ENCODE results near the gene ETV3L. TPM values are rescaled to one million over a fixed set of nuclear protein-coding genes. Genes with fewer than 3 reads are reported as not detected.

The ETV3L gene
- total RNA-seq, 1 donor from 2014 or later, result not detected

DNA sequence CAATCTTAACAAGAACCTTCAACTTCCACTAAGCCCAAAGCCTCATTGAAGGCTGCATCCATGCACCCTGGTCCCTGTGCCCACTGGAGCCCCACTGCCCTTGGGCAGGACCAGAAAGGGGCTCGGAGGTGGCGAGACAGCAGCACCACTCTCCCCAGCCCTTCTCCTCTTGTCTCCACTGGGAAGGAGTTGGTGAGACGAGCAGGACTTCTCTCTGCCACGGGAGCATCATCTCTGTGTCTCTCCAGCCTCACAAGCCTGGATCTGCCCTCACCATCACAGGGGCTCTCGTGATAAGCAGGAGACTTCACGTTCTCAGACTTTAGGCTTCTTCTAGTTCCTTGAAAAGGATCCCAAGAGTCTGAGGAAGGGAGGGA, 7.2 kb upstream of the ETV3L start:
- H2AFZ ChIP-seq (replicated peaks), result no peak overlapping the region
- H3K27ac ChIP-seq, result no peak overlapping the region
- no peak for DNase-seq (ENCODE audit: low spot score)

DNA sequence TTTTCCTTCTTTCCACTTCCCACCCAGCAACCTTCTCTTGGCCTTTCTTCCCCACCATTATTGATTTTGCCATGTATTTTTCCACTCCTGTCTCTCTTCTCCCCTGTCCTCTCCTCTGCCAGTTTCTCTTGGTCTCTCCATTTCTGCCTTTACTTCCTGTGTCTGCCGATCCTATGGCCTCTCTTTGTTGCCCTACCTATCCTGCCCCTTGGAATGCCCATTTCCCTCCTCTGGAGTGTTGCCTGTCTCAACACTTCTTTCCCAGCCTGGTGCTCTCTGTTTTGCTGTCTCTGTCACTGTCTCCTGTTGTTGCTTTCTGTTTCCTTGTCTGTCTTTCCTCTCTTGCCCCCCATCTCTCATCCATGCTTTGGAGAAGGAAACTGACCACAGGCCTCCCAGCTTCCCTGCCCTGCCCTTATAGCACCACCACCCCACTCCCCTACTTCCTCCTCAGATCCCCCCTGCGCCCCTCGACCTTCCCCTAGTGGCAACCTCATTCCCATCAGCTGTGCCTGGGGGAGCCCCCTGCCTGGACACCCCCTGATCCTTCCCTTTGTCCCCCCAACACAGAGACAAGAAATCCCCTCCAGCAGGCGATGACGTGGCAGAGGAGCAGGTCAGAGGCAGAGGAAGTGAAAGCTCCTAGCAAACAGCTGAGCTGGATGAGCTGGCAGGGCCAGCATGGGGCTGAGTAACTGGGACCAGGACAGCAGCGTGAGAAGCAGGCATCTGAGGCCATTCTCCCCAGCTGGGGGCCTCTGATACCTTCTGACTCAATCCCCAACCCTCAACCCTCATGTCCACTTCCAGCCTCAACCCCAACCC, 6.6 kb upstream of the ETV3L start:
- no peaks in the 10 kb centered on the region for H3K36me3 Mint-ChIP-seq
- H2AFZ ChIP-seq (replicated peaks), result no peak overlapping the region
- TF ChIP-seq EZH2phosphoT487 (IDR thresholded peaks at IDR 0.05) (no peak), EZH2 (IDR thresholded peaks at IDR 0.05) (no peak), CTCF (IDR thresholded peaks at IDR 0.05) (no peak)
- peak overlapping the region; percentile 50 for H3K27ac Mint-ChIP-seq
- no peak overlapping the region for H3K4me2 ChIP-seq
- no peak for DNase-seq (ENCODE audit: low spot score)
- H3K4me3 Mint-ChIP-seq, result no peak overlapping the region
- H3K4me3 ChIP-seq, result no peak overlapping the region
- peaks cover 72% of the 10 kb centered on the region for H3K27me3 ChIP-seq
- no peaks in the 10 kb centered on the region for H3F3A ChIP-seq (ENCODE audit: low read depth)
- peaks cover 31% of the 10 kb centered on the region for H3K27me3 Mint-ChIP-seq (ENCODE audit: insufficient read depth, low read depth)
- peaks cover 10% of the 10 kb centered on the region for H3K4me1 ChIP-seq
- no peak overlapping the region for H3K9ac ChIP-seq
- no peaks in the 10 kb centered on the region for H3K36me3 ChIP-seq
- no peaks in the 10 kb centered on the region for H4K20me1 ChIP-seq (ENCODE audit: low read depth)
- H3K9me3 Mint-ChIP-seq, result peaks cover 4% of the 10 kb centered on the region
- peaks cover 29% of the 10 kb centered on the region for H3K4me1 Mint-ChIP-seq
- no peaks in the 10 kb centered on the region for H3K79me2 ChIP-seq (ENCODE audit: low read depth)
- no peak overlapping the region for H3K27ac ChIP-seq
- H3K9me3 ChIP-seq (ENCODE audit: low read depth), result no peaks in the 10 kb centered on the region

More for the DNA sequence above, 7.2 kb upstream of the ETV3L start:
- Histone ChIP-seq H3K79me2 (ENCODE audit: low read depth) (no peaks in the 10 kb centered on the region), H3K9ac (no peak overlapping the region), H3K4me1 (peaks cover 16% of the 10 kb centered on the region), H4K20me1 (ENCODE audit: low read depth) (no peaks in the 10 kb centered on the region), H3K9me3 (ENCODE audit: low read depth) (no peaks in the 10 kb centered on the region), H3K36me3 (no peaks in the 10 kb centered on the region), H3K27me3 (peaks cover 77% of the 10 kb centered on the region), H3K4me3 (no peak overlapping the region), H3F3A (ENCODE audit: low read depth) (no peaks in the 10 kb centered on the region), H3K4me2 (no peak overlapping the region)
- Mint-ChIP-seq H3K9me3 (peaks cover 4% of the 10 kb centered on the region), H3K36me3 (no peaks in the 10 kb centered on the region), H3K4me1 (peaks cover 35% of the 10 kb centered on the region), H3K27ac (peak overlapping the region; percentile 50), H3K27me3 (ENCODE audit: insufficient read depth, low read depth) (peaks cover 31% of the 10 kb centered on the region), H3K4me3 (no peak overlapping the region)
- TF ChIP-seq EZH2phosphoT487 (IDR thresholded peaks at IDR 0.05) (no peak), CTCF (IDR thresholded peaks at IDR 0.05) (no peak), EZH2 (IDR thresholded peaks at IDR 0.05) (no peak)

- Mint-ChIP-seq H3K27me3 (ENCODE audit: insufficient read depth, low read depth) (peaks cover 26% of the 10 kb centered on the region), H3K36me3 (no peaks in the 10 kb centered on the region), H3K4me1 (peaks cover 25% of the 10 kb centered on the region), H3K9me3 (peaks cover 4% of the 10 kb centered on the region), H3K27ac (peak overlapping the region; percentile 23), H3K4me3 (peak overlapping the region; percentile 19)
- Histone ChIP-seq H3K36me3 (no peaks in the 10 kb centered on the region), H3K79me2 (ENCODE audit: low read depth) (no peaks in the 10 kb centered on the region), H3F3A (ENCODE audit: low read depth) (peaks cover 7% of the 10 kb centered on the region), H3K27me3 (peaks cover 76% of the 10 kb centered on the region), H4K20me1 (ENCODE audit: low read depth) (peaks cover 2% of the 10 kb centered on the region), H3K4me2 (no peak overlapping the region), H3K9me3 (ENCODE audit: low read depth) (no peaks in the 10 kb centered on the region), H3K4me1 (peaks cover 10% of the 10 kb centered on the region), H2AFZ (replicated peaks) (no peak overlapping the region), H3K4me3 (no peak overlapping the region), H3K27ac (no peak overlapping the region), H3K9ac (no peak overlapping the region)
- TF ChIP-seq EZH2phosphoT487 (IDR thresholded peaks at IDR 0.05) (no peak), CTCF (IDR thresholded peaks at IDR 0.05) (no peak), EZH2 (IDR thresholded peaks at IDR 0.05) (no peak)
- DNase-seq (ENCODE audit: low spot score), result no peak
Observed at GRCh38 chr1:157105298-157105987, 5.8 kb upstream of the ETV3L start.
